ENCODE data around the gene DNMT1.
"Not testable (repeated sequence)": the region's sequence is repeated elsewhere in the genome, so short reads cannot be mapped to it uniquely, and the experiment has no call there.

The DNMT1 gene

GRCh38 chr19:10194500-10195198 is at the start of gene DNMT1:
TSS of gene DNMT1 (minus strand) at chr19:10194953. CDS start at chr19:10194899, 54 bp downstream.
- in situ Hi-C loops (cut with MboI; ENCODE audit: low sequenced_read_pairs): no loop called here

- in situ Hi-C loops (cut with MboI; ENCODE audit: low sequenced_read_pairs): no loop called here
These were observed 48.9 kb upstream of the DNMT1 start for GRCh38 chr19:10243606-10244005.

- in situ Hi-C loops (cut with MboI; ENCODE audit: low sequenced_read_pairs): not testable (repeated sequence)
These were observed 47.2 kb upstream of the DNMT1 start for GRCh38 chr19:10241826-10242449.

DNA sequence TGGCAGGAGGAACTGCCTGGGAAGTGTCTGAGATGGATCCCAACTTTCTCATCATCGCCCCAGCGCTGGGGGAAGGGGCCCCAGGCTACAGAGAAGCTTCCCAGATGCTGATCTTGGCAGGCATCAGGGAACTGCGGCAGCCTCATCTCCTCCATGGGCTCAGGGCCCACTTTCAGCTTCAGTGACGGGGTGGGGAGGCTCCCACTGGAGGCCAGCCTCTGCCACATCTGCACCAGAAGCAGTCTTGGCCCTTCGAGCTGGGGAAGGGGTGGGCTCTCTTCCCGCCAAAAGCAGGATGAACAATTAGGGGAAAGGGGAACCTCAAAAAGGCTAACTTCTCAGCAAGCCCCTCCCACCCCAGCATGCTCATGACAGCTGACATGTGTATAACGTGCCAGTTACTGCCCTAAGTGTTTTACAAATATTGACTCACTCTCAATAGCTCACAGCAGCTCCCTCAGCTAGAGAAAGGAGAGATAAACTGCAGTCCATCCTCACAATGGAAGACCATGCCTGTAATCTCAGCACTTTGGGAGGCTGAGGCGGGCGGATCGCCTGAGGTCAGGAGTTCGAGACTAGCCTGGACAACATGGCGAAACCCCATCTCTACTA is 43.5 kb upstream of the DNMT1 start:
- in situ Hi-C loops (cut with MboI; ENCODE audit: low sequenced_read_pairs): no loop called here

DNA sequence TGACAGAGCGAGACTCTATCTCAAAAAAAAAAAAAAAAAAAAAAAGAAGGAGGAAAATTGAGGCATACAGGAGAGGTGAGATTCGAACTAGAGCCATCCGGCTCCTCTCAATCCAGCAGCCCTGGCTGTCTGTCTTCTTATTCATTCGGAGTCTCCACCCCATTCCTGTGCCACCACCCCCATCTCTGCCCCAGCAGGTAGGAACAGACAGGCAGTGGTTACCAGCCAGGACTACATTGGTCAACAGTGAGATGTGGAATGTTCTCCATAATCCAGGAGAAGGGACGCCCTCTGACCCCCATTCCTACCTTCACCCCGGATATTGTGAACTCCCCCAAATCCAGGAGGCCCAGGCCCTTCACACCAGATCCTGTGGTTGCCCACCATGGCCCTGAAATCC is 42.9 kb upstream of the DNMT1 start:
- in situ Hi-C loops (cut with MboI; ENCODE audit: low sequenced_read_pairs): no loop called here

DNA sequence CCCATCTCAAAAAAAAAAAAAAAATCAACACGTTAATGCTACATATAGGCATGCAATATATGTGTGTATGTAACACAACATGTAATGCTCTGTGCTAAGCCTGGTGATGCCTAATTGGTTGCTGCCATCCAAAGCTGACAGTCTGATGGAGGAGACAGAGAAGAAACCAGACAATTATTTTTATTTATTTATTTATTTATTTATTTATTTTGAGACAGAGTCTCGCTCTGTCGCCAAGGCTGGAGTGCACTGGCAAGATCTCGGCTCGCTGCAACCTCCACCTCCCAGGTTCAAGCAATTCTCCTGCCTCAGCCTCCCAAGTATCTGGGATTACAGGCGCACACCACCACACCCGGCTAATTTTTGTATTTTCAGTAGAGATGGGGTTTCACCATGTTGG is 40.7 kb upstream of the DNMT1 start:
- in situ Hi-C loops (cut with MboI; ENCODE audit: low sequenced_read_pairs): not testable (repeated sequence)

DNA sequence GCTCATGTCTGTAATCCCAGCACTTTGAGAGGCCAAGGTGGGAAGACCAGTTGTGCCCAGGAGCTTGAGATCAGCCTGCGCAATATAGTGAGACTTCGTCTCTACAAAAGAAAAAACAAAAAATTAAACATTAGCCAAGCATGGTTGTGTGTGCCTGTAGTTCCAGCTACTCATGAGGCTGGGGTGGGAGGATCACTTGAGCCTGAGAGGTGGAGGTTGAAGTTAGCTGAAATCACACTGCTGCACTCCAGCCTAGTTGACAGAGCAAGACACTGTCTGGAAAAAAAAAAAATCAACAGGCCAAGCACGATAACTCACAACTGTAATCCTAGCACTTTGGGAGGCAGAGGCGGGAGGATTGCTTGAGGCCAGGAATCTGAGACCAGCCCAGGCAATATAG is 40.2 kb upstream of the DNMT1 start:
- in situ Hi-C loops (cut with MboI; ENCODE audit: low sequenced_read_pairs): no loop called here

DNA sequence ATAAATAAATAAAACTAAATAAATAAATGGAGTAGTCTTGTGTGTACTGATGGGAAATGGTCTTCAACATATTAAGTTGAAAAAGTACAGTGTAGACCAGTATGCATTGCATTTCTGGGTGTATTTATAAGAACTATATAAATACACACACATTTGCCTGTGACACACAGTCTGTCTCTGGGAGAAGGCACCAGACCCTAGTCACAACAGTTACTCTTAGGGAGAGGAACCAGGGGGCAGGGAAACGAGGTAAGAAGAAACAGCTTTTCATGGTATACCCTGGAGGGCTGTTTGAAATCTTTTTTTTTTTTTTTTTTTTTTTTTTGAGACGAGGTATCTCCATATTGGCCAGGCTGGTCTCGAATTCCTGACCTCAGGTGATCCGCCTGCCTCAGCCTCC is 39.2 kb upstream of the DNMT1 start:
- in situ Hi-C loops (cut with MboI; ENCODE audit: low sequenced_read_pairs): no loop called here

DNA sequence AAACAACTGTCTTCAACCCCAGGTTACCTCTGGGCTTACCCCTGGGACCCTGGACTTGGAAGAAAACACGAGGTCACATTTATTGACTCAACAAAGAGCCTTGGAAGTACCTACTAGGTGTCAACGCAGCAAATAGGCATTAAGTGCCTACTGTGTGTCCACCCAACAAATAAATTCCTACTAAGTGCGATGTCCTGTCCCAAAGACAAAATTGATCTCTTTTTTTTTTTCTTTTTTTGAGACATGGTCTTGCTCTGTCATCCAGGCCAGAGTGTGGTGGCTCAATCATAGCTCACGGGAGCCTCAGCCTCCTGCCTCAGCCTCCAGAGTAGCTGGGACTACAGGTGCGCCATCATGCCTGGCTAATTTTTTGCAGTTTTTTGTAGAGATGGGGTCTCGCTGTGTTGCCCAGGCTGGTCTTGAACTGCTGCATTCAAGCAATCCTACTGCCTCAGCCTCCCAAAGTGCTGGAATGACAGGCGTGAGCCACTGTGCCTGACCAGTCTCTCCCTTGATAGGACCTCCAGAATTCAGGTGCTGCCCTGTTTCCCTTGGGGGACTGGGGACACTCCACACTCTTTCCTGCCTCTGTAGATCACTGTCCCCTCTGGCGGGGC is 37.0 kb upstream of the DNMT1 start:
- in situ Hi-C loops (cut with MboI; ENCODE audit: low sequenced_read_pairs): no loop called here

- in situ Hi-C loops (cut with MboI; ENCODE audit: low sequenced_read_pairs): no loop called here
These were observed 36.3 kb upstream of the DNMT1 start, which contains the start of gene S1PR2 for GRCh38 chr19:10230861-10231611. TSS of gene S1PR2 (minus strand) at chr19:10231331. CDS start at chr19:10224905, 6,426 bp downstream.

DNA sequence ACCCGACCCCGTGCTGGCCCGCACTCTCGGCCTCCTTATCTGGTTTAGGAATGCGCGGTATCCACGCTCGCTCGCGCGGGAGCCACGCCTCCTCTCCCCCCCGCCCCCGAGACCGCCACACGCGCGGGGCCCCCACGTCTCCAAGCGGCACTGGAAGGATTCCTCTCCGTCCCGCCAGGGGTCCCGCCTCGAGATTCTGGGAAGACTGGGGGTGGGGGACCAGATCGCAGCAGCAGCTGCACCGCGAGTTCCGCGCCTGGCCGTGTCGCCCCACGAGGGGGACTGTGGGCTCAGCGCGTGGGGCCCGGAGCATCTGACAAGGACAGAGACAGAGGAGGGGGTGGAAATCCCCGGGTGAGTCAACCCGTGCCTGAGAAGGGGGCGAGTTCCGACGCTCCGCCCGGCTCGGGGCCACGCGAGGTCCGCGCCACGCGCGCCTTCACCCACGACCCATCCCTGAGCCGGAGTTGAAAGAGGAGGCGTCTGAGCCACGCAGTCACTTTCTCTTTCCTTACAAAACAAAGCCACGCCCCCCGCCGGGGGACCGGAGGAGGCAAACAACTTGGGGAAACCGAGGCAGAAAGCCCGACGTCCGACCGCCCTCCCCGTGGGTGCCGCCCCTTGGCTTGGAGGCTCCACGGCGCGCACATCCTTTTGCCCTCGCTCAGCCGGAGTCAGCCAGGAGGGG is 35.6 kb upstream of the DNMT1 start:
- in situ Hi-C loops (cut with MboI; ENCODE audit: low sequenced_read_pairs): no loop called here

DNA sequence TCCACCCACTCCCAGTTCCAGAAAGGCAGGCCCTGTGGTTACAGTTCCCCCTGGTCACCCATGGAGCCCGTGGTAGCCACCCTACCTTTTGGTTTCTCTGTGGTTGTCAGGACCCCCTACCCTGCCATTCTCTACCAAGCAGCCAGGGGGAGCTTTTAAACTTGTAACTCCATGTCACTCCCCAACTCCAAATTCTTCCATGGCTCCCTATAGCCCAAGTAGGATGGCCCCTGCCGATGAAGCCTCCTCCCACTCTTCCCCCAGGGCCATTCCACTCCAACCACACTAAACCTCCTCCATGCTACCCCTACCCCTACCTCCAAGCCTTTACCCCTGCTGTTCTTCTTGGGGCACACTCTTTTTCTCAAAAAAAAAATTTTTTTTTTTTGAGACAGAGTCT is 34.2 kb upstream of the DNMT1 start:
- in situ Hi-C loops (cut with MboI; ENCODE audit: low sequenced_read_pairs): no loop called here

DNA sequence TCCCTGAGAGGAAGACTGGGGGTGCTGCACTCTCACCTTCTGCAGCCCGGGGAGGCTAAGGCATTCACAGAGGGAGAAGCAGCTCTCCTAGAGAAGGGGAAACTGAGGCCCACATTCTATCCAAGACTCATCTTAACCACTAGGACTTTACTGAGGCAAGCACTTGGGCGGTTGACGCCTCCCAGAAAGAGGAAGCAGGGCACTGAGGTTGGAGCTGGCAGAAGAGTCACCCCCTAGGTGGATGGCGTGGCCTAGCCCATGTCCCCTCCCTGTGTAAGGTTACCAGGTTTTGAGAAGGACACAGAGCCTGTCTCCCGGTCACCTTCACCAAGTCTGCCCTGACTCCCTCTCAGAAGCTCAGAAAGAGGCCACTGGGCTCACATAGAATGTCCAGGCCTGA is 33.6 kb upstream of the DNMT1 start:
- in situ Hi-C loops (cut with MboI; ENCODE audit: low sequenced_read_pairs): no loop called here

DNA sequence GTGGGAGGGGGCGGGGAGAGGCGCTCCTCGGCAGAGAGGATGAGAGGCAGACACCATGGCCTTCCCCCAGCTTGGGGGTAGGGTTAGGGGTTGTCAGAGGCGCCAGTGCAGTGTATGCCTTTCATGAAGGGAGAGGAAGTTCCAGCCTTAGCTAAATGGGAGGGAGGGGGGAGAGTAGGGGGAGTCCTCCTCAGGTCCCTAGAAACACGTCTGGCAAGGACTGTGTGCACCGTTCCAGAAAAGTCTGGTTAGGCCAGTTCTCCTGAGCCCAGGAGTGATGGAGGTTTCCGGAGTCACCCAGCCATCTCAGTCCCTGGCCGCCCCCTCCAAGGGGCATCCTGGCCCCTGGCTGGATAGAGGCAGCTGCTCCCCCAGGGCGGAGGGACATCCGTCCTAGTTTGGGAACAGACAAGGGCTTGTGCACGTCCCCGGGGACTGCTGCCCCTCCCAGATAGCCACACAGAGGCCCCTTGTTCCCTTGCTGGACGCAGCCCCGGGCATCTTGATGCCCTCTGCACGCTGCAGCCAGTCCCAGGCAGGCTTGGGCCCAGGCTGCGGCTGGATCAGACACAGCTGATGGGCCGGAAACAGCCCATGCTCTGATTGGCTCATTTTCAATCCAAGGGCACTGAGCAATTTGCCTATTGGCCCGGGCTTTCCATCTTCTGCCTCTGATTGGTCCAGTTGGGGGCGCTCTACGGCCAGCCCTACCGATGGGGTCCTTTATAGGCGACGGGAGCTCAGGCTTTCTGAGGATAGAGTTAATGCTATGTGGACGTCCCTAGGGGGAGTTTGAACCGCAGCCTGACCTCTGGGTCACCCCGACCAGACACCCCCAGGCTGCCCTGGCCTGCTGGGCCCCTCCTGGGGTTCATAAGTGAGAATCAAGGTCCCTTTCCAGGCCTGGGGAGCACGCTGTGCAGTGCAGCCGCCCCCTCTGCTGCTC is 32.5 kb upstream of the DNMT1 start:
- in situ Hi-C loops (cut with MboI; ENCODE audit: low sequenced_read_pairs): no loop called here

DNA sequence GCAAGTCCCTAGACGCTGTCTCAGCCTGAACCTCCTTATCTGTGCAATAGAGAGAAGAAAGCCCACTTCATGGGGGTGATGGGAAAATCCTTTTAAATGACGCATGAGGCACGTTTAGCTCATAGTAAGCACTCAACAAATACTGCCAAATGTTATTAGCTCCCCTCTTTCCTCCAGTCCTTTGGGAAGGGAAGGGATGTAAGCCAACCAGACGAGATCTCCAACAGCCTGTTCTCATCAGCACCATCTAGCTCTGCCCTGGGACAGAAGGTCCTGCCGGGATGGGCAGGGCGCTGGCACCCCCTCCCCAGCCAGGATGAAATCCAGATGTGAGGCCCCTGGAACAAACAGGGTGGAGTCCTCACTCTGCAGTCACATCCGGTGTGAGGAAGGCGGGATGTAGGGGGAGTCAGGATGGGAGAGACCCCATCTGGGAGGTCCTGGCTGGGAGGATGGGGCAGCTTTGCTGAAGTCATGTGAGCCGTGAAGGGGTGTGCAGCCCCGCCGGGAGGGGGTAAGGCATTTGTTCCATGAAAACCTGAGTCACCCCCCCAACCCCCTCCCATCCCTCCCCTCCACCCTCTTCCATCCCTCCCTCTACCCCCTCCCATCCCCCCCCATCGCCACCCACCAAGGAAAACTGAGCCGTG is 31.7 kb upstream of the DNMT1 start:
- in situ Hi-C loops (cut with MboI; ENCODE audit: low sequenced_read_pairs): no loop called here

GRCh38 chr19:10226021-10226375 is 31.2 kb upstream of the DNMT1 start:
- in situ Hi-C loops (cut with MboI; ENCODE audit: low sequenced_read_pairs): no loop called here

GRCh38 chr19:10224337-10224736 is 29.6 kb upstream of the DNMT1 start:
- in situ Hi-C loops (cut with MboI; ENCODE audit: low sequenced_read_pairs): no loop called here

DNA sequence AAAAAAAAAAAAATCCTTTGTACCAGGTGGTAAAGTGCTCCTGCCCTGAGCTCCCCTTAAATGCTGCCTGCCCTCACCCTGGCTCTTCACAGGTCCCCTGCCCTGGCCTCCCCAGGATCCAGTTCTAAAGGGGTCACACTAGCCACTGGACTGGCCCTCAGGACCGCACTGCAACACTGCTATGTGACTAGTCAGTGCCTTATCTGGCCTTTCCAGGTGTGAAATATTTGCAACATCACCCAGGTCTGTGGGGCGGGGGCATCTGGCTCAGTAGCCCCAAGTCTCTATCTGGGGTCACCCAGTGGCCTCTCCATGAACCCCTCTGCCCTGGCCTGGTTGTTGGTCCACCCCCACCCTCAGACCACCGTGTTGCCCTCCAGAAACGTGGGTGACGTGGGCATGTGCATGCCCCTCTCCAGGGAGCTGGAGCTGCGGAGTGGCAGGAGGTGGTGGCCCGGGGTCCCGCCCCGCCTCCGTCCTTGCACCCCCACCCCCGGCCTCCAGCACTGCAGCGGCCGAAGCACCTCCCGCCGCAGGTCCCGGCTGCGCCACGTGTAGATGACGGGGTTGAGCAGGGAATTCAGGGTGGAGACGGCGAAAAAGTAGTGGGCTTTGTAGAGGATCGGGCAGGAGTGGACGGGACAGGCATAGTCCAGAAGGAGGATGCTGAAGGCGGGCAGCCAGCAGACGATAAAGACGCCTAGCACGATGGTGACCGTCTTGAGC is 28.9 kb upstream of the DNMT1 start:
- in situ Hi-C loops (cut with MboI; ENCODE audit: low sequenced_read_pairs): no loop called here

Data from hTERT RPE-1 (cell line).